T-helper 22 cell (primary cell): ENCODE data around the gene SAA4.
"Not testable (repeated sequence)": the region's sequence is repeated elsewhere in the genome, so short reads cannot be mapped to it uniquely, and the experiment has no call there.

Experiments
- DNase-seq: peaks from one replicate; pipeline ENCODE4 v3.0.0-alpha.2; 2020; ENCODE audit warnings: low read depth

The SAA4 gene

DNA sequence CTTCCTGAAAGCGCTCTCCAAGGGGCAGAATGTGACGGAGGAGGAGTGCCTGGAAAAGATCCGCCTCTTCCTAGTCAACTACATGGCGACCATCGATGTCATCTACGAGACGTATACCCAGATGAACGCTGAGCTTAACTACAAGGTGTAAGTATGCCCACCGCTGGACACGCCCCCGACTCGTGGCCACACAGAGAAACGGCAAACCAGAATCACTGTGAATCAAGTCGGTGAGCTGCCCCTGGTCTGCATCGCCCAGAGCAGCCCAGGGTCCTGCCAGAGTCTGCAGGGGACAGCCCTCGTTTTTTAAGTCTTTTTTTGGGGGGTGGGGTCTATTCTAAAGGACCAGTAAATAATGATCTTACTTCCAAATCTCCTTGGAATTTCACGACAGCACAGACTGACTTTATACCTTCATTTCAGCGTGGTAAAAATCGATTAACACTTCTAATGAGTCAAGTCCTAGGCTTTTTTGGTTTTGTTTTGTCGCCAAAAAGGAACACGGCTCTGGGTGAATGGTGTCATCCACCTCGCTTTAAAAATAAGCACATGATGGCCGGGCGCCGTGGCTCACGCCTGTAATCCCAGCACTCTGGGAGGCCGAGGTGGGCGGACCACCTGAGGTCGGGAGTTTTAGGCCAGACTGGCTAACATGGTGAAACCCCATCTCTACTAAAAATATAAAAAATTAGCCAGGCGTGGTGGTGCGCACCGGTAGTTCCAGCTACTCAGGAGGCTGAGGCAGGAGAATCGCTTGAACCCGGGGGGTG lies 46.9 kb downstream of the SAA4 start:
- DNase-seq, result not testable (repeated sequence)

GRCh38 chr11:18188796-18189195 lies 47.8 kb downstream of the SAA4 start:
- DNase-seq, result no peak
